ENCODE measurements around the gene ATP1A2.

DNA sequence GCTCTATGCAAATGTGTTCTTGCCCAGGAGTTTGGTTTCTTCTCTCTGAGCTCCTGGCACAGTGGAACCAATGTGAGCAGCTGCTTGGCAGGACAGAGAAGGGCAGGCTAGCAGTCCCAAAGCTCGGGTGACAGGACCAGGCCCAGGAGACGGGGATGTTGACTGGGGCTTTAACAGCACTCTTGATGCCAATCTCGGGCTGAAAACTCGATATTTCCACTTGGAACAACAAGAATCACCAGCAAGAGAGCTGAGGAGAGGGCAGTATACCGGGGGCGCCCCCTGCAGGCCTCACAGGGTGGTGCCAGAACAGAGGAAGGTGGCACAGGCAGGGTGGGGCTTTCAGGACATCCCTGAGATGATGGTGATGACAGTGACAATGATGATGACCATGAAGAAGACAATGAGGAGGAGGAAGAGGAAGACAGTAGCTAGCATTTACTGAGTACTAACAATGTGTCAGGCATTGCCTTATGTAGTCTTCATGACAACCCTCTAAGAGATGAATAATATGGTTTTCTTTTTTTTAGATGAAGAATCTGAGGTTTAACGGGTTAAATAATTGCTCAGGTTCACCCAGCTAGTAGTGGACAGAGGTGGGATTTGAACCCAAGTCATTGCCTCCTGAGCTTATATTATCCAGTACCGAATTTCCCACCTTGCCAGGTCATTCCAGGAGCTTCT lies 36.9 kb upstream of the ATP1A2 start:
- TF ChIP-seq, protein P1, sequence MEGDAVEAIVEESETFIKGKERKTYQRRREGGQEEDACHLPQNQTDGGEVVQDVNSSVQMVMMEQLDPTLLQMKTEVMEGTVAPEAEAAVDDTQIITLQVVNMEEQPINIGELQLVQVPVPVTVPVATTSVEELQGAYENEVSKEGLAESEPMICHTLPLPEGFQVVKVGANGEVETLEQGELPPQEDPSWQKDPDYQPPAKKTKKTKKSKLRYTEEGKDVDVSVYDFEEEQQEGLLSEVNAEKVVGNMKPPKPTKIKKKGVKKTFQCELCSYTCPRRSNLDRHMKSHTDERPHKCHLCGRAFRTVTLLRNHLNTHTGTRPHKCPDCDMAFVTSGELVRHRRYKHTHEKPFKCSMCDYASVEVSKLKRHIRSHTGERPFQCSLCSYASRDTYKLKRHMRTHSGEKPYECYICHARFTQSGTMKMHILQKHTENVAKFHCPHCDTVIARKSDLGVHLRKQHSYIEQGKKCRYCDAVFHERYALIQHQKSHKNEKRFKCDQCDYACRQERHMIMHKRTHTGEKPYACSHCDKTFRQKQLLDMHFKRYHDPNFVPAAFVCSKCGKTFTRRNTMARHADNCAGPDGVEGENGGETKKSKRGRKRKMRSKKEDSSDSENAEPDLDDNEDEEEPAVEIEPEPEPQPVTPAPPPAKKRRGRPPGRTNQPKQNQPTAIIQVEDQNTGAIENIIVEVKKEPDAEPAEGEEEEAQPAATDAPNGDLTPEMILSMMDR (IDR thresholded peaks at IDR 0.05): peak; percentile 95
- TF ChIP-seq, protein P2, sequence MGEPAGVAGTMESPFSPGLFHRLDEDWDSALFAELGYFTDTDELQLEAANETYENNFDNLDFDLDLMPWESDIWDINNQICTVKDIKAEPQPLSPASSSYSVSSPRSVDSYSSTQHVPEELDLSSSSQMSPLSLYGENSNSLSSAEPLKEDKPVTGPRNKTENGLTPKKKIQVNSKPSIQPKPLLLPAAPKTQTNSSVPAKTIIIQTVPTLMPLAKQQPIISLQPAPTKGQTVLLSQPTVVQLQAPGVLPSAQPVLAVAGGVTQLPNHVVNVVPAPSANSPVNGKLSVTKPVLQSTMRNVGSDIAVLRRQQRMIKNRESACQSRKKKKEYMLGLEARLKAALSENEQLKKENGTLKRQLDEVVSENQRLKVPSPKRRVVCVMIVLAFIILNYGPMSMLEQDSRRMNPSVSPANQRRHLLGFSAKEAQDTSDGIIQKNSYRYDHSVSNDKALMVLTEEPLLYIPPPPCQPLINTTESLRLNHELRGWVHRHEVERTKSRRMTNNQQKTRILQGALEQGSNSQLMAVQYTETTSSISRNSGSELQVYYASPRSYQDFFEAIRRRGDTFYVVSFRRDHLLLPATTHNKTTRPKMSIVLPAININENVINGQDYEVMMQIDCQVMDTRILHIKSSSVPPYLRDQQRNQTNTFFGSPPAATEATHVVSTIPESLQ (CRISPR knock-in tag; IDR thresholded peaks at IDR 0.05): no peak
- TF ChIP-seq SP1 (CRISPR knock-in tag; conservative IDR thresholded peaks at IDR 0.05) (no peak), NFYB (CRISPR knock-in tag; conservative IDR thresholded peaks at IDR 0.05; ENCODE audit: low read depth) (no peak), MXD4 (CRISPR knock-in tag; IDR thresholded peaks at IDR 0.05; ENCODE audit: borderline replicate concordance) (no peak), JUN (CRISPR knock-in tag; IDR thresholded peaks at IDR 0.05) (no peak), CREB1 (CRISPR knock-in tag; IDR thresholded peaks at IDR 0.05) (no peak)
- TF ChIP-seq, protein P3, sequence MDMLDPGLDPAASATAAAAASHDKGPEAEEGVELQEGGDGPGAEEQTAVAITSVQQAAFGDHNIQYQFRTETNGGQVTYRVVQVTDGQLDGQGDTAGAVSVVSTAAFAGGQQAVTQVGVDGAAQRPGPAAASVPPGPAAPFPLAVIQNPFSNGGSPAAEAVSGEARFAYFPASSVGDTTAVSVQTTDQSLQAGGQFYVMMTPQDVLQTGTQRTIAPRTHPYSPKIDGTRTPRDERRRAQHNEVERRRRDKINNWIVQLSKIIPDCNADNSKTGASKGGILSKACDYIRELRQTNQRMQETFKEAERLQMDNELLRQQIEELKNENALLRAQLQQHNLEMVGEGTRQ (CRISPR knock-in tag; IDR thresholded peaks at IDR 0.05): no peak
- TF ChIP-seq, protein P4, sequence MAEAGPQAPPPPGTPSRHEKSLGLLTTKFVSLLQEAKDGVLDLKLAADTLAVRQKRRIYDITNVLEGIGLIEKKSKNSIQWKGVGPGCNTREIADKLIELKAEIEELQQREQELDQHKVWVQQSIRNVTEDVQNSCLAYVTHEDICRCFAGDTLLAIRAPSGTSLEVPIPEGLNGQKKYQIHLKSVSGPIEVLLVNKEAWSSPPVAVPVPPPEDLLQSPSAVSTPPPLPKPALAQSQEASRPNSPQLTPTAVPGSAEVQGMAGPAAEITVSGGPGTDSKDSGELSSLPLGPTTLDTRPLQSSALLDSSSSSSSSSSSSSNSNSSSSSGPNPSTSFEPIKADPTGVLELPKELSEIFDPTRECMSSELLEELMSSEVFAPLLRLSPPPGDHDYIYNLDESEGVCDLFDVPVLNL (CRISPR knock-in tag; IDR thresholded peaks at IDR 0.05; ENCODE audit: borderline replicate concordance, low read depth): no peak

Measured in WTC11 (cell line).